AG09309 (cell line): ENCODE measurements around the gene BICDL2.

Experiments used
- DNase-seq: peaks from one replicate; pipeline ENCODE4 v3.0.0-alpha.2; 2010; ENCODE audit warnings: low read depth
- H3K4me3 ChIP-seq: 2 replicates; pipeline ENCODE4 v1.5.1; 2011; ENCODE audit warnings: mild to moderate bottlenecking, low read depth, low read length, moderate library complexity; ENCODE audit not compliant: control insufficient read depth
- TF ChIP-seq, protein P1 (sequence below): IDR thresholded peaks from 2 replicates; pipeline ENCODE4 v1.5.1; 2011; ENCODE audit warnings: mild to moderate bottlenecking, low read depth, low read length, inconsistent platforms; ENCODE audit not compliant: insufficient read depth, control insufficient read depth; ENCODE audit errors: missing control alignments

The BICDL2 gene

GRCh38 chr16:3062553-3062952 lies 25.8 kb upstream of the BICDL2 start:
- TF ChIP-seq, protein P1, sequence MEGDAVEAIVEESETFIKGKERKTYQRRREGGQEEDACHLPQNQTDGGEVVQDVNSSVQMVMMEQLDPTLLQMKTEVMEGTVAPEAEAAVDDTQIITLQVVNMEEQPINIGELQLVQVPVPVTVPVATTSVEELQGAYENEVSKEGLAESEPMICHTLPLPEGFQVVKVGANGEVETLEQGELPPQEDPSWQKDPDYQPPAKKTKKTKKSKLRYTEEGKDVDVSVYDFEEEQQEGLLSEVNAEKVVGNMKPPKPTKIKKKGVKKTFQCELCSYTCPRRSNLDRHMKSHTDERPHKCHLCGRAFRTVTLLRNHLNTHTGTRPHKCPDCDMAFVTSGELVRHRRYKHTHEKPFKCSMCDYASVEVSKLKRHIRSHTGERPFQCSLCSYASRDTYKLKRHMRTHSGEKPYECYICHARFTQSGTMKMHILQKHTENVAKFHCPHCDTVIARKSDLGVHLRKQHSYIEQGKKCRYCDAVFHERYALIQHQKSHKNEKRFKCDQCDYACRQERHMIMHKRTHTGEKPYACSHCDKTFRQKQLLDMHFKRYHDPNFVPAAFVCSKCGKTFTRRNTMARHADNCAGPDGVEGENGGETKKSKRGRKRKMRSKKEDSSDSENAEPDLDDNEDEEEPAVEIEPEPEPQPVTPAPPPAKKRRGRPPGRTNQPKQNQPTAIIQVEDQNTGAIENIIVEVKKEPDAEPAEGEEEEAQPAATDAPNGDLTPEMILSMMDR = no peak

DNA sequence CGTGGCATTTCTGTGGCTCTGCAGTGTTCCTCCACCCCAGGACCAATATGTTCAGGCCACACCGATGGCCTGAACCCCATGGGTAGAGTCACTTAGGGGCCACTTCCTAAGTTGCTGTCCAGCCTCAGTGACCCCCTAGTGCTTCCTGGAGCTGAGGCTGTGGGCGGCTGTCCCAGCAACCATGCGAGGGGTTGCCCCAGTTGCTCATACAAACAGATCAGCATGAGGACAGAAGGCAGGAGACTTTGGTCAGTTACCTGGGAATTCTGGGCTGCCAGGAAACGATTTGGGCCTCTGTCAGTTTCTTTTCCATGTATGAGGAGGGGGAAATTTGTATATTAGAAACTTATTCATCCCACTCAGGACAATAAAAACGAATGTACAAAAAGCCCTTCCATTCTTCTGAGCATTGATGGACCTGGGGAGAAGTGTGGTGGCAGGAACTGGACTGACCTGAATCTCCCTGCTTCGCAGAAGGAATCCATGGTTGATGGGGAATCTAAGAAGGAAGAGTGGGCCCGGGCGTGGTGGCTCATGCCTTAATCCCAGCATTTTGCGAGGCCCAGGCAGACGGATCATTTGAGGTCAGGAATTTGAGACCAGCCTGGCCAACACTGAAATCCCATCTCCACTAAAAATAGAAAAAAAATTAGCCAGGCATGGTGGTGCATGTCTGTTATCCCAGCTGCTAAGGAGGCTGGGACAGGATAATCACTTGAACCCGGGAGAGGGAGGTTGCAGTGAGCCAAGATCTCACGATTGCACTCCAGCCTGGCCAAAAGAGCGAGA lies 23.8 kb upstream of the BICDL2 start:
- DNase-seq = no peak
- H3K4me3 ChIP-seq = no peak overlapping the region
- TF ChIP-seq, protein P1 = no peak

More at GRCh38 chr16:3062553-3062952, 25.8 kb upstream of the BICDL2 start:
- H3K4me3 ChIP-seq = no peak overlapping the region
- no peak for DNase-seq

DNA sequence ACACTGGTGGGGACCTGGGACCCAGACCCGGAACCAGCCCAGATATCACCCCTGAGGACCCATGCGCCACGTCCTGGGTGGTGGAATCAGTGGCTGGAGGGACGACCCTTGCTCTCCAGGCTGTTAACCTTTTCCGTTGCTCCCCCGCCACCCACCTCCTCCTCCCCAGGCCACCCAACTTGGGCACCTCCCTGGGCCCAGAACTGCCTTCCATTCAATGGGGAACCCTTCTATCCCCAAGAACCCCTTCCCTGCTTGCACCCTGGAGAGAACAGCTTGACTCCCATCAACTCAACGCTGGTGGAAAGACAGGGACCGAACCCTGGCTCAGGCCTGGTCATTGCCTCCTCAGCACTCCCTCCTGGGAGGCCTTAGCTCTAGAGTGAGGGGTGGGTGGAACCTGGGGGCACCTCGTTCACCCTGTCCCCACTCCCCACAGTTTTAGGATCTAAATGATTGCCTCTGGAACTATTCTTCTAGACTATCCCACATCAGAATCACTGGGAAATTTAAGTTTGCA lies 23.0 kb upstream of the BICDL2 start:
- TF ChIP-seq, protein P1 = no peak
- peak overlapping the region; percentile 19 for H3K4me3 ChIP-seq
- DNase-seq = no peak

- peak; percentile 20 for DNase-seq
- H3K4me3 ChIP-seq = peak overlapping the region; percentile 79
- TF ChIP-seq, protein P1 = peak; percentile 51
Observed at GRCh38 chr16:3059041-3059722, 22.4 kb upstream of the BICDL2 start.

GRCh38 chr16:3058139-3059030 lies 21.6 kb upstream of the BICDL2 start:
- TF ChIP-seq, protein P1 = peak; percentile 1
- DNase-seq = no peak

More at GRCh38 chr16:3058139-3059030, 21.6 kb upstream of the BICDL2 start:
- peak overlapping the region; percentile 79 for H3K4me3 ChIP-seq
